ENCODE measurements around the gene IRF5.

IRF5 gene

GRCh38 chr7:128937271-128937646 is 468 bp upstream of the IRF5 start:
- DNase-seq (ENCODE audit: low read depth, low spot score): no peak
- Histone ChIP-seq H3K27me3 (ENCODE audit: insufficient read depth, insufficient read length) (peaks cover 58% of the 10 kb centered on the region), H3K4me1 (ENCODE audit: insufficient read depth, insufficient read length) (peaks cover 12% of the 10 kb centered on the region), H3K4me3 (ENCODE audit: insufficient read length, low read depth) (peak overlapping the region; percentile 40), H3K9me3 (ENCODE audit: insufficient read depth, low read length) (no peaks in the 10 kb centered on the region), H3K36me3 (ENCODE audit: insufficient read depth, insufficient read length, low read length) (no peaks in the 10 kb centered on the region), H3K9ac (ENCODE audit: insufficient read length, low read depth) (no peak overlapping the region)
- TF ChIP-seq YY1 (IDR thresholded peaks at IDR 0.05; ENCODE audit: insufficient read depth, insufficient read length): no peak
- no peak for TF ChIP-seq ZNF274 (IDR thresholded peaks at IDR 0.05; ENCODE audit: low read depth, low read length)
- no peak for TF ChIP-seq SUZ12 (IDR thresholded peaks at IDR 0.05; ENCODE audit: extremely low read depth, insufficient read depth, insufficient read length)

- no peaks in the 10 kb centered on the region for H3K9me3 ChIP-seq (ENCODE audit: insufficient read depth, low read length)
- H3K27me3 ChIP-seq (ENCODE audit: insufficient read depth, insufficient read length): peaks cover 58% of the 10 kb centered on the region
- H3K4me3 ChIP-seq (ENCODE audit: insufficient read length, low read depth): peak overlapping the region; percentile 40
- TF ChIP-seq ZNF274 (IDR thresholded peaks at IDR 0.05; ENCODE audit: low read depth, low read length) (no peak), YY1 (IDR thresholded peaks at IDR 0.05; ENCODE audit: insufficient read depth, insufficient read length) (no peak), SUZ12 (IDR thresholded peaks at IDR 0.05; ENCODE audit: extremely low read depth, insufficient read depth, insufficient read length) (no peak)
- peak overlapping the region; percentile 50 for H3K9ac ChIP-seq (ENCODE audit: insufficient read length, low read depth)
- H3K4me1 ChIP-seq (ENCODE audit: insufficient read depth, insufficient read length): peaks cover 12% of the 10 kb centered on the region
- DNase-seq (ENCODE audit: low read depth, low spot score): no peak
- H3K36me3 ChIP-seq (ENCODE audit: insufficient read depth, insufficient read length, low read length): no peaks in the 10 kb centered on the region
These were observed 882 bp downstream of the IRF5 start for GRCh38 chr7:128938544-128939074.

GRCh38 chr7:128939075-128939860 is 1.5 kb downstream of the IRF5 start:
- peaks cover 57% of the 10 kb centered on the region for H3K27me3 ChIP-seq (ENCODE audit: insufficient read depth, insufficient read length)
- DNase-seq (ENCODE audit: low read depth, low spot score): no peak
- no peaks in the 10 kb centered on the region for H3K9me3 ChIP-seq (ENCODE audit: insufficient read depth, low read length)
- H3K4me1 ChIP-seq (ENCODE audit: insufficient read depth, insufficient read length): peaks cover 12% of the 10 kb centered on the region
- no peaks in the 10 kb centered on the region for H3K36me3 ChIP-seq (ENCODE audit: insufficient read depth, insufficient read length, low read length)
- H3K9ac ChIP-seq (ENCODE audit: insufficient read length, low read depth): no peak overlapping the region
- TF ChIP-seq ZNF274 (IDR thresholded peaks at IDR 0.05; ENCODE audit: low read depth, low read length) (no peak), SUZ12 (IDR thresholded peaks at IDR 0.05; ENCODE audit: extremely low read depth, insufficient read depth, insufficient read length) (no peak), YY1 (IDR thresholded peaks at IDR 0.05; ENCODE audit: insufficient read depth, insufficient read length) (no peak)
- H3K4me3 ChIP-seq (ENCODE audit: insufficient read length, low read depth): no peak overlapping the region

GRCh38 chr7:128939861-128940410 is 2.2 kb downstream of the IRF5 start:
- no peaks in the 10 kb centered on the region for H3K36me3 ChIP-seq (ENCODE audit: insufficient read depth, insufficient read length, low read length)
- no peaks in the 10 kb centered on the region for H3K9me3 ChIP-seq (ENCODE audit: insufficient read depth, low read length)
- TF ChIP-seq YY1 (IDR thresholded peaks at IDR 0.05; ENCODE audit: insufficient read depth, insufficient read length): no peak
- TF ChIP-seq ZNF274 (IDR thresholded peaks at IDR 0.05; ENCODE audit: low read depth, low read length): no peak
- TF ChIP-seq SUZ12 (IDR thresholded peaks at IDR 0.05; ENCODE audit: extremely low read depth, insufficient read depth, insufficient read length): no peak
- H3K4me3 ChIP-seq (ENCODE audit: insufficient read length, low read depth): no peak overlapping the region
- H3K9ac ChIP-seq (ENCODE audit: insufficient read length, low read depth): no peak overlapping the region
- H3K4me1 ChIP-seq (ENCODE audit: insufficient read depth, insufficient read length): peaks cover 12% of the 10 kb centered on the region
- peaks cover 52% of the 10 kb centered on the region for H3K27me3 ChIP-seq (ENCODE audit: insufficient read depth, insufficient read length)
- DNase-seq (ENCODE audit: low read depth, low spot score): no peak

- Histone ChIP-seq H3K9ac (ENCODE audit: insufficient read length, low read depth) (no peak overlapping the region), H3K27me3 (ENCODE audit: insufficient read depth, insufficient read length) (peaks cover 44% of the 10 kb centered on the region), H3K4me1 (ENCODE audit: insufficient read depth, insufficient read length) (peaks cover 12% of the 10 kb centered on the region), H3K4me3 (ENCODE audit: insufficient read length, low read depth) (no peak overlapping the region), H3K36me3 (ENCODE audit: insufficient read depth, insufficient read length, low read length) (no peaks in the 10 kb centered on the region), H3K9me3 (ENCODE audit: insufficient read depth, low read length) (no peaks in the 10 kb centered on the region)
- TF ChIP-seq ZNF274 (IDR thresholded peaks at IDR 0.05; ENCODE audit: low read depth, low read length) (no peak), SUZ12 (IDR thresholded peaks at IDR 0.05; ENCODE audit: extremely low read depth, insufficient read depth, insufficient read length) (no peak), YY1 (IDR thresholded peaks at IDR 0.05; ENCODE audit: insufficient read depth, insufficient read length) (no peak)
- no peak for DNase-seq (ENCODE audit: low read depth, low spot score)
These were observed 3.0 kb downstream of the IRF5 start for GRCh38 chr7:128940494-128941322.

- Histone ChIP-seq H3K4me1 (ENCODE audit: insufficient read depth, insufficient read length) (peaks cover 12% of the 10 kb centered on the region), H3K36me3 (ENCODE audit: insufficient read depth, insufficient read length, low read length) (no peaks in the 10 kb centered on the region), H3K9me3 (ENCODE audit: insufficient read depth, low read length) (no peaks in the 10 kb centered on the region), H3K9ac (ENCODE audit: insufficient read length, low read depth) (no peak overlapping the region), H3K4me3 (ENCODE audit: insufficient read length, low read depth) (no peak overlapping the region), H3K27me3 (ENCODE audit: insufficient read depth, insufficient read length) (peaks cover 38% of the 10 kb centered on the region)
- TF ChIP-seq ZNF274 (IDR thresholded peaks at IDR 0.05; ENCODE audit: low read depth, low read length) (no peak), YY1 (IDR thresholded peaks at IDR 0.05; ENCODE audit: insufficient read depth, insufficient read length) (no peak), SUZ12 (IDR thresholded peaks at IDR 0.05; ENCODE audit: extremely low read depth, insufficient read depth, insufficient read length) (no peak)
- no peak for DNase-seq (ENCODE audit: low read depth, low spot score)
These were observed 3.7 kb downstream of the IRF5 start for GRCh38 chr7:128941323-128941890.

Measured in NT2/D1 (cell line).